Measurements from ENCODE around the gene RETSAT.

The RETSAT gene

DNA sequence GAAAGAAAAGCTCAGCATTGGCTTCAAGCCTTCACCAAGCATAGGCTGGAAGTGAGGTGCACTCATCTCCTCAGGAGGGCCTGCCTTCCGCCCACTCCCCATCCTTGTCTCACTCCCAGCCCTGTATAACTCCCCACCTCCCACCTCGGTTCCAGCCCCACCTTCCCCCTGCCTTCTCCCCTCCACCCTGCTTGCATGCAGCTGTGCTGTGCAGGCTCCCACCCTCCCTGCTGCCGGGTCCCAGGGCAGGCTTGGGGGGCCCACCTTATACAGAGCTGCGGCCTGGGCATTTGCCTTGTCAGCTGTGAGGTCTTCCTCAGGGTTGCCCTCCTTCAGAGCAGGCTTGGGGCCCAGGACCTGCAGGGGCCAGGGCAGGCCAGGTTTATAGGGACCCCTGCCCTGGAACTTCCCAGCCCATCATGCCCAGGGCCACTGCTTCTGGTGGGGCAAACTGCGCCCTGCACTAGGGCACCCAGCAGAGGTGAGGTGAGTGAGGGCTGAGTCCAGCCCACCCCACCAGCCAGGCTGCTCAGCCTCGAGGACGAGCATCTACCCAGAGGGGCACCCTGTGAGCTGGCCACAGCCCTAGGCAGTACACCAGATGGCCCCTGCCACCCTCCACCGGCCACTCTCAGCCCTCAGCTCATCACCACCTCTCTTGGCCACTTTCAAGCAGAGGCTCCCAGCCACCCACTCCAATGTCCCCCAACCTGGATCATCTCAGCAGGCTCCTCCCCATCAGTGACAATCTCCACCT is 44.3 kb upstream of the RETSAT start:
- TF ChIP-seq, protein P1, sequence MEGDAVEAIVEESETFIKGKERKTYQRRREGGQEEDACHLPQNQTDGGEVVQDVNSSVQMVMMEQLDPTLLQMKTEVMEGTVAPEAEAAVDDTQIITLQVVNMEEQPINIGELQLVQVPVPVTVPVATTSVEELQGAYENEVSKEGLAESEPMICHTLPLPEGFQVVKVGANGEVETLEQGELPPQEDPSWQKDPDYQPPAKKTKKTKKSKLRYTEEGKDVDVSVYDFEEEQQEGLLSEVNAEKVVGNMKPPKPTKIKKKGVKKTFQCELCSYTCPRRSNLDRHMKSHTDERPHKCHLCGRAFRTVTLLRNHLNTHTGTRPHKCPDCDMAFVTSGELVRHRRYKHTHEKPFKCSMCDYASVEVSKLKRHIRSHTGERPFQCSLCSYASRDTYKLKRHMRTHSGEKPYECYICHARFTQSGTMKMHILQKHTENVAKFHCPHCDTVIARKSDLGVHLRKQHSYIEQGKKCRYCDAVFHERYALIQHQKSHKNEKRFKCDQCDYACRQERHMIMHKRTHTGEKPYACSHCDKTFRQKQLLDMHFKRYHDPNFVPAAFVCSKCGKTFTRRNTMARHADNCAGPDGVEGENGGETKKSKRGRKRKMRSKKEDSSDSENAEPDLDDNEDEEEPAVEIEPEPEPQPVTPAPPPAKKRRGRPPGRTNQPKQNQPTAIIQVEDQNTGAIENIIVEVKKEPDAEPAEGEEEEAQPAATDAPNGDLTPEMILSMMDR (IDR thresholded peaks at IDR 0.05; ENCODE audit: insufficient read depth, missing control alignments): no peak
- DNase-seq (ENCODE audit: insufficient read length, low spot score) (no peak), FAIRE-seq (no peak)

DNA sequence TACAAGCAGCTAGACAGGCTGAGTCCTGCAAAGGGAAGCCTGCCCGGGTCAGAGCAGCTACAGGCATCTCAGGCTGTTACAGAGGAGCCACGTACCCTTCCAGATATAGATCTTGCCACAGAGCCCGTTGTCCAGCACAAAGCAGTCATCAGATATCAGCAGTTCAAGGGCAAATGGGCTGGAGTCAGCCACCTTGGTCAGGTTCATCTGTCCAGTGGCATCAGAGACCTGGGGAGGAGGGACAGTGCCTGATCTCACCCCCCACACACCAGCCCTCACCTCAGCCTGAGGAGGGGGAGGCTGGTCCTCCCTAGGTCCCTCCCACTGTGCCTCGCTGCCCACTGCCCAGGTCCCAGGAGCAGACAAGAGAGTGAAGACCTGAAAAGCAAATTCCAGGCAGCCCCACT is 43.6 kb upstream of the RETSAT start:
- DNase-seq (ENCODE audit: insufficient read length, low spot score) (no peak), FAIRE-seq (no peak)
- TF ChIP-seq, protein P1 (IDR thresholded peaks at IDR 0.05; ENCODE audit: insufficient read depth, missing control alignments): no peak

DNA sequence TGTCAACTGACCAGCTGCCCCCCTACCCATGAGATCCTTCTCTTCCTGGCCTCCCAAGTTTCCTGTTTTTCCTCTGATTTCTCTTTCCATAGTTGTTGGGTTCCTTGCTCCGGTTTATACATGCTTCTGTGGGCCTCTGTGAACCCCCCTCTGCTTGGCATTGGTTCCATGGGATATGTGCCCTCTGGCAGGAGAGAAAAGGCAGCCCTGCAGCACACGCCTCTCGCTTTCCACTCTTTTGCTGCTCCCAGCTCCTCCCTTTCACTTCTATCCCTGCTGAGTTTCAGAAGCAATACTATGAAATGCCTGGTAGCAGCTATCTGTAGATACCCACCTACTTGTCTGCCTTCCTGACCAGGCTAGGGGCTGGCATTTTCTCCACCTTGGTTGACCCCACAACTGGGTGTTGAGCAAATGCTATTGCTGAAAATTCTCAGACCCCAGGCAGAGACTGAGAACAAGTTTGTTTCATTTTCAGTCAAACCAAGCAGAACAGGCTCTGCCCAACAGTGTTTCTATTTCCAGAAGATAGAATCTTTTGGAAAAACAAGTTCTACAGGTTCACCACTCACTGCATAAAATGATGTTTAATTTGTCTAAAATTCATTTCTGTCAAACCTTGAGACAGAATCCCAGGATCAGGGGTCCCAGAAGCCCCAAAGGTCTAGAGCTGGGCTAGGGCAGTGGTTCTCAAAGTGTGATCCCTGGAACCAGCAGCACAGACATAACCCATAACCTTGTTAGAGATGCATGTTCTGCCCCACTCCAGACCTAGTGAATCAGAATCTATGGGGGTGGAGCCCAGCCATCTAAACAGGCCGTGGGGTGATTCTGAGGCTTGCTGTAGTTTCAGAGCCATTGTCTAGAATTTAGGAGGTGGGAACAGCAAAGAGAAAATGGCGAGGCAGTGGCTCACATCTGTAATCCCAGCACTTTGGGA is 42.5 kb upstream of the RETSAT start:
- TF ChIP-seq, protein P1 (IDR thresholded peaks at IDR 0.05; ENCODE audit: insufficient read depth, missing control alignments): no peak
- FAIRE-seq (no peak), DNase-seq (ENCODE audit: insufficient read length, low spot score) (no peak)

DNA sequence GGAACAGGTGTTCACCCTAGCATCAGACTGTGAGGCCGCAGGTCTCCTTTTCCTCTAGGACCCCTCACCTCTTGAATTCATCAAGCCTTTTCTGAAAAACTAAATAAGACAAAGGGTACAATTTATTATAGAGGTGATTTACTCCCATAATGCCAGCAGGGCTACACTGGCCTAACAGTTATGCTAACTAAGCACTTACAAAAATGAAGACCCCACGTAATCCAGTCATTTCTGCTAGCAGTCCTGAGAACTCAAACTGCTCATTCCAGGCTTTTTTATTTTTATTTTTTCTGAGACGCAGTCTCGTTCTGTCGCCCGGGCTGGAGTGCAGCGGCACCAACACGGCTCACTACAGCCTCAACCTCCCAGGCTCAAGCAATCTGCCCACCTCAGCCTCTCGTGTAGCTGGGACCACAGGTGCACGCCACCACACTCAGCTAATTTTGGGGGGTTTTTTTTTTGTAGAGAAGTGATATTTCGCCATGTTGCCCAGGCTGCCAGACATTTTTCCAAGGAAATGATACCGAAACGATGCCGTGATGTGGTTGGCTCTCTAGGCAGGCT is 41.7 kb upstream of the RETSAT start:
- FAIRE-seq (no peak), DNase-seq (ENCODE audit: insufficient read length, low spot score) (no peak)
- TF ChIP-seq, protein P1 (IDR thresholded peaks at IDR 0.05; ENCODE audit: insufficient read depth, missing control alignments): no peak

DNA sequence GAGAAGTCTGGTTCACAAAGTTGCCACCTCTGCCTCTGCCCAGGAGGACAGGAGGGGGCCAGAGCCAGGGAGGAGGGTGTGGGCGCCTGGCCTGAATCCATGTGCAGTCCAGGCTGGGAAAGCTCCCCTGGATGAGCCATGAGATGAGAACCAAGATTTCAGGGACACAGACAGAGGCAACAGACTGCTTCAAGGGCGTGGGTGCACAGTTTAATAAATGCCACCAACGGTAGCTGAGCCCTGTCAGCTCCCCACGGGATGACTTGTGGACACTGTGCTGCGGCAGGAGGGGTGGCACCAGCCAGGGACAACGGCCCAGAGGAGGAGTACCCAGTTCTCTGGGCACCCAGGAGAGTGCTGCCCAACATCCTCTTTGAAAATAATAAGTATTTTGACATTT is 40.6 kb upstream of the RETSAT start:
- TF ChIP-seq, protein P1 (IDR thresholded peaks at IDR 0.05; ENCODE audit: insufficient read depth, missing control alignments): no peak
- no peak for DNase-seq (ENCODE audit: insufficient read length, low spot score)
- FAIRE-seq: no peak

DNA sequence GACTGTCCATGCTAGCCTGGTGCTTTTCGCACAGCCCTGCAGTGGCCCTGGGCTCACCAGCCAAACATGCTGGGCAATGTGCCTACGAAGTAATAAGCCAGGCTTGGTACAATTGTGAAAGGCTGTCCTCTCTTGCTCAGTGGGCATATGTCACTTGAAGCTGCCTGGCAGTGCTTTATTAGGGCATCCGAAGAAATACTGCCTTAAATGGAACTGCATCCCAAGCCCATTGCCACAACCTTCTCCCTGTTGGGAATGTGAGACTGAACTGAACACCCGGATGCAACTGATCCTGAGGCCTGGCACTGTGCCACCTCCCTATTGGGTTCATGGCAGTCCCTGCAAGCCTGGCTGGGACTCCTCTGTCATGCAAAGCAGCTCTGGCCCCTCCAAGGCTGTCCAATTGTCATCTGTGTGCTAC is 39.9 kb upstream of the RETSAT start:
- FAIRE-seq (no peak), DNase-seq (ENCODE audit: insufficient read length, low spot score) (no peak)
- TF ChIP-seq, protein P1 (IDR thresholded peaks at IDR 0.05; ENCODE audit: insufficient read depth, missing control alignments): no peak
